Pancreas (tissue), 10 donors: Measurements from ENCODE around the gene RIMKLA. TPM values are rescaled to one million over a fixed set of nuclear protein-coding genes. Genes with fewer than 3 reads are reported as not detected.

Source experiments
- ATAC-seq, 4 donors: fragments of 200-7000 bp; cut with Tn5 transposase; one replicate each; pipeline versions ENCODE4 v1.8.0 to v1.9.1; 2020; ENCODE audit warnings: mild to moderate bottlenecking in 4 of 4, moderate library complexity in 4 of 4
- DNase-seq, 6 donors: peaks; one replicate each; pipeline ENCODE4 v3.0.0-alpha.2; 2020
- FAIRE-seq: peaks from 2 replicates; lab custom pipeline; 2012; peaks lifted over from hg19 to GRCh38; lab: Jason Lieb, UNC
- H3K27ac ChIP-seq, 4 donors: fragments of 200-600 bp; sonication (generic); 1 replicate in 3 of 4; 2 replicates in 1 of 4; pipeline versions ENCODE4 v1.5.0 to v1.8.0; 2020
- H3K27me3 ChIP-seq, 4 donors: fragments of 200-600 bp; one replicate each; pipeline ENCODE4 v1.8.0; 2021
- H3K36me3 ChIP-seq, 3 donors: fragments of 200-600 bp; sonication (generic) in 1 of 3; one replicate each; pipeline versions ENCODE4 v1.5.0 to v1.8.0; 2020 to 2021
- H3K4me1 ChIP-seq, 3 donors: fragments of 200-600 bp; one replicate each; pipeline ENCODE4 v1.8.0; 2021
- H3K4me3 ChIP-seq, 4 donors: fragments of 200-600 bp; sonication (generic) in 2 of 4; one replicate each; pipeline versions ENCODE4 v1.5.0 to v1.8.0; 2020 to 2021
- H3K9me3 ChIP-seq, 4 donors: fragments of 200-600 bp; one replicate each; pipeline ENCODE4 v1.8.0; 2021
- CTCF ChIP-seq, 4 donors: fragments of 200-600 bp; sonication (generic) in 3 of 4; IDR thresholded peaks; one replicate each; pipeline versions ENCODE4 v1.5.0 to v1.8.0; 2021; ENCODE audit warnings: antibody characterized with exemption in 4 of 4
- WGBS, 2 donors: extraction: QIAGEN DNeasy Blood & Tissue Kit; methylation state at CpG; one replicate each; pipeline ENCODE4 v1.1.7; 2013; 5-methylcytosine and 5-hydroxymethylcytosine counted together
- intact Hi-C, 3 donors: fragments of 100-400 bp; cut with DNase I; formaldehyde crosslinking; loops; one replicate each; pipeline versions ENCODE4 v1.11.1 to v1.14.2; 2022
- polyA plus RNA-seq, 2 donors: library from polyadenylated mRNA; stranded (reverse); fragments of 200-250 nt; gene quantifications; one replicate each; pipeline ENCODE4 v1.2.3, GENCODE V29; 2013
- total RNA-seq, 6 donors: library from RNA; stranded (reverse); fragmentation: NEBNext Ultra II Directional in 4 of 6; extraction: Animal tissue kit (Norgen Biotek cat#: 25700) in 4 of 6; gene quantifications; one replicate each; pipeline versions ENCODE4 v1.2.1 to v1.2.4, GENCODE V29; 2021 to 2023
- donor health status: healthy with polysubstance abuse.
- donor health status: DM: no; HTN: no; CAD: no; lungs with moderate emphysema.
- donor health status: DM: no; HTN: no; CAD: no.
- donor health status: control.
- donor health status: control.
- donor health status: Bipolar disorder and iron deficiency.
- donor health status: DM: yes; HTN: yes; CAD: no.
- donor health status: DM: no; HTN: no; CAD: no.
- donor health status: DM: no; HTN: no; CAD: no.
- donor health status: DM: yes; HTN: yes; CAD: no.

Gene RIMKLA
- total and polyA plus RNA-seq, 8 donors, result 0.27 to 2.6 (median 1.9) TPM

- DNase-seq (no peak), FAIRE-seq (no peak), ATAC-seq (no peak)
- intact Hi-C loops, result no loop called here
- Histone ChIP-seq H3K36me3 (no peaks in the 10 kb centered on the region), H3K4me3 (no peak overlapping the region), H3K4me1 (peaks cover 0 to 10% (median 4%) of the 10 kb centered on the region in 3 donors), H3K9me3 (no peaks in the 10 kb centered on the region), H3K27ac (no peak overlapping the region), H3K27me3 (no peaks in the 10 kb centered on the region)
- WGBS, 2 donors, result 89 to 97% methylated on average over 1 of the region's 1 CpG
- no peak for TF ChIP-seq CTCF (IDR thresholded peaks at IDR 0.05)
Observed at GRCh38 chr1:42369471-42369870, 11.1 kb upstream of the RIMKLA start.

DNA sequence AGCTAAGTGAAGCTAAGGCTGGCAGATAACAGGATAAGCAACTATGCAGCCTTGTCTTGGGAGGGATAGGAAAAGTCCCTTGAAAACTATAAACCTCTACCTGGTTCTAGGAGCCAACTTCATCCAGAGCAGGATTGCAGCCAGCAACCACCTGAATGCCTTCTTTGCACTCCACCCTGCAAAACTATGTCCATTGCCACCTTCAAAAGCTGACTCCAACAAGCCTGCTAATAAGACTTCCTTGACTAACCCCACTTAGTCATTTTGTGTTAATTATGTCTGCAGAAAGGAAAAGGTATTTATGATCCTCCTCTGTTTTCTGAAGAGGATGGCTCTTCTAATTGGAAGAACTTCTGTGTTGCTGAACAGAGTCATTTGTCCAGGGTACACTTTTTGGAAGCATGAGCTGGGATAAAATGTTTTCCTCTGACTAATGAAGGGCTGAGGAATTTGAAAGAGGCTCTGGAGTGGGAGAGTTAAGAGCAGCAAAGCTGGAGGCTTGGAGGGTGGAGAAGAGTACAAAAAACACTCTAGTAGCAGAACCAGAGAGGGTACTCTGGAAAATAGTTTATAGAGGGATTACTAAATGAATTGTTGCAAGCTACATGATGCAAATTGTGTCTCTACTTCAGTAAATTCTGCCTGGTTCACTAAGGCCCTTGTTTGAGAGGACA lies 9.6 kb upstream of the RIMKLA start:
- FAIRE-seq, result no peak
- Histone ChIP-seq H3K9me3 (no peaks in the 10 kb centered on the region), H3K4me3 (no peak overlapping the region), H3K4me1 (peaks cover 0 to 10% (median 4%) of the 10 kb centered on the region in 3 donors), H3K36me3 (no peaks in the 10 kb centered on the region), H3K27ac (no peak overlapping the region), H3K27me3 (no peaks in the 10 kb centered on the region)
- ATAC-seq, result no peak
- TF ChIP-seq CTCF (IDR thresholded peaks at IDR 0.05), result no peak
- intact Hi-C loops, result no loop called here
- DNase-seq, result no peak

- no peak overlapping the region for H3K27ac ChIP-seq
- ATAC-seq (no peak), FAIRE-seq (no peak), DNase-seq (no peak)
- H3K4me3 ChIP-seq, result no peak overlapping the region
- H3K4me1 ChIP-seq, result peaks cover 0 to 10% (median 4%) of the 10 kb centered on the region in 3 donors
- no peaks in the 10 kb centered on the region for H3K27me3 ChIP-seq
- H3K36me3 ChIP-seq, result no peaks in the 10 kb centered on the region
- intact Hi-C loops, result no loop called here
- no peaks in the 10 kb centered on the region for H3K9me3 ChIP-seq
- 47 to 54% methylated on average over 2 of the region's 2 CpGs for WGBS, 2 donors
- TF ChIP-seq CTCF (IDR thresholded peaks at IDR 0.05), result no peak
Observed at GRCh38 chr1:42372796-42373195, 7.8 kb upstream of the RIMKLA start.

- DNase-seq (peak in 3 of 6 donors; percentile 15 to 77 (median 18)), ATAC-seq (peak; percentile 54 to 74 (median 70)), FAIRE-seq (no peak)
- intact Hi-C loops, result no loop called here
- Histone ChIP-seq H3K36me3 (no peaks in the 10 kb centered on the region), H3K9me3 (no peaks in the 10 kb centered on the region), H3K27me3 (no peaks in the 10 kb centered on the region), H3K4me3 (peak overlapping the region; percentile 23 to 75 (median 60)), H3K4me1 (peaks cover 0 to 5% (median 5%) of the 10 kb centered on the region in 3 donors), H3K27ac (no peak overlapping the region)
- TF ChIP-seq CTCF (IDR thresholded peaks at IDR 0.05), result no peak
- 3 to 4% methylated on average over 32 to 34 of the region's 34 CpGs for WGBS, 2 donors
Observed at GRCh38 chr1:42379794-42380585, 602 bp upstream of the RIMKLA start.
